ENCODE measurements around the gene KCNMA1. TPM values are rescaled to one million over a fixed set of nuclear protein-coding genes. Genes with fewer than 3 reads are reported as not detected.

Gene KCNMA1
- total RNA-seq, 1 experiment from 2014 or later, result 20.7 TPM

- Mint-ChIP-seq H3K4me3 (ENCODE audit: unreplicated experiment) (no peak overlapping the region), H3K27ac (ENCODE audit: unreplicated experiment) (no peak overlapping the region), H3K9me3 (ENCODE audit: unreplicated experiment) (peaks cover 11% of the 10 kb centered on the region), H3K36me3 (ENCODE audit: insufficient read depth, unreplicated experiment) (no peaks in the 10 kb centered on the region), H3K27me3 (ENCODE audit: insufficient read depth, unreplicated experiment) (peaks cover 15% of the 10 kb centered on the region), H3K4me1 (ENCODE audit: low read depth, unreplicated experiment) (peaks cover 12% of the 10 kb centered on the region)
- no TSS peak for BruUV-seq (replicated peaks)
- no peak for TF ChIP-seq CTCF (IDR thresholded peaks at IDR 0.05; ENCODE audit: insufficient read depth in 1 of 2, low read depth in 1 of 2, low read length in 1 of 2, severe bottlenecking in 1 of 2, unreplicated experiment in 1 of 2)
- Histone ChIP-seq H3K9me3 (no peaks in the 10 kb centered on the region), H3K4me1 (peaks cover 9% of the 10 kb centered on the region; the same call in 1 of the 2 replicates), H3K27me3 (replicated peaks; ENCODE audit: control insufficient read depth, insufficient read depth, low read length) (no peaks in the 10 kb centered on the region; the same call in 1 of the 2 replicates), H3K36me3 (ENCODE audit: control insufficient read depth, insufficient read depth, low read length) (no peaks in the 10 kb centered on the region), H3K4me3 (ENCODE audit: low read depth, low read length) (no peak overlapping the region)
- POLR2A ChIA-PET, result no interaction called here
- intact Hi-C loops (cut with micrococcal nuclease; ENCODE audit: unreplicated experiment), result no loop called here
- DNase-seq, result no peak
- CTCF ChIA-PET, result no interaction called here
These were observed 765.8 kb downstream of the KCNMA1 start for GRCh38 chr10:76871697-76872295.

GRCh38 chr10:76869931-76870330 is 767.7 kb downstream of the KCNMA1 start:
- Mint-ChIP-seq H3K27me3 (ENCODE audit: insufficient read depth, unreplicated experiment) (peaks cover 9% of the 10 kb centered on the region), H3K9me3 (ENCODE audit: unreplicated experiment) (peaks cover 11% of the 10 kb centered on the region), H3K36me3 (ENCODE audit: insufficient read depth, unreplicated experiment) (no peaks in the 10 kb centered on the region), H3K4me3 (ENCODE audit: unreplicated experiment) (no peak overlapping the region), H3K4me1 (ENCODE audit: low read depth, unreplicated experiment) (peaks cover 12% of the 10 kb centered on the region), H3K27ac (ENCODE audit: unreplicated experiment) (no peak overlapping the region)
- intact Hi-C loops (cut with micrococcal nuclease; ENCODE audit: unreplicated experiment), result no loop called here
- Histone ChIP-seq H3K4me3 (ENCODE audit: low read depth, low read length) (no peak overlapping the region), H3K27me3 (replicated peaks; ENCODE audit: control insufficient read depth, insufficient read depth, low read length) (no peaks in the 10 kb centered on the region; the same call in 1 of the 2 replicates), H3K9me3 (no peaks in the 10 kb centered on the region), H3K36me3 (ENCODE audit: control insufficient read depth, insufficient read depth, low read length) (no peaks in the 10 kb centered on the region), H3K4me1 (peaks cover 9% of the 10 kb centered on the region; the same call in 1 of the 2 replicates)
- POLR2A ChIA-PET, result no interaction called here
- TF ChIP-seq CTCF (IDR thresholded peaks at IDR 0.05; ENCODE audit: insufficient read depth in 1 of 2, low read depth in 1 of 2, low read length in 1 of 2, severe bottlenecking in 1 of 2, unreplicated experiment in 1 of 2), result no peak
- no TSS peak for BruUV-seq (replicated peaks)
- CTCF ChIA-PET, result no interaction called here
- no peak for DNase-seq

- Histone ChIP-seq H3K9me3 (no peaks in the 10 kb centered on the region), H3K36me3 (ENCODE audit: control insufficient read depth, insufficient read depth, low read length) (no peaks in the 10 kb centered on the region), H3K4me1 (peaks cover 9% of the 10 kb centered on the region; the same call in 1 of the 2 replicates), H3K27me3 (replicated peaks; ENCODE audit: control insufficient read depth, insufficient read depth, low read length) (no peaks in the 10 kb centered on the region; the same call in 1 of the 2 replicates), H3K4me3 (ENCODE audit: low read depth, low read length) (no peak overlapping the region)
- DNase-seq, result no peak
- ChIA-PET CTCF (interaction anchor here (0.7 kb wide), 1 partner anchor 11 kb away, joined by 7 read pairs; no protein-coding TSS in a partner anchor), POLR2A (no interaction called here)
- Mint-ChIP-seq H3K36me3 (ENCODE audit: insufficient read depth, unreplicated experiment) (no peaks in the 10 kb centered on the region), H3K4me1 (ENCODE audit: low read depth, unreplicated experiment) (peaks cover 12% of the 10 kb centered on the region), H3K27me3 (ENCODE audit: insufficient read depth, unreplicated experiment) (peaks cover 6% of the 10 kb centered on the region), H3K4me3 (ENCODE audit: unreplicated experiment) (no peak overlapping the region), H3K9me3 (ENCODE audit: unreplicated experiment) (peaks cover 11% of the 10 kb centered on the region), H3K27ac (ENCODE audit: unreplicated experiment) (no peak overlapping the region)
- BruUV-seq (replicated peaks), result no TSS peak
- intact Hi-C loops (cut with micrococcal nuclease; ENCODE audit: unreplicated experiment), result no loop called here
- no peak for TF ChIP-seq CTCF (IDR thresholded peaks at IDR 0.05; ENCODE audit: insufficient read depth in 1 of 2, low read depth in 1 of 2, low read length in 1 of 2, severe bottlenecking in 1 of 2, unreplicated experiment in 1 of 2)
These were observed 769.3 kb downstream of the KCNMA1 start for GRCh38 chr10:76868098-76868977.
